Endothelial cell of umbilical vein (primary cell): ENCODE data around the gene POTEJ. TPM values are rescaled to one million over a fixed set of nuclear protein-coding genes. Genes with fewer than 3 reads are reported as not detected.
"Not testable (repeated sequence)": the region's sequence is repeated elsewhere in the genome, so short reads cannot be mapped to it uniquely, and the experiment has no call there.

ENCODE experiments used
- BruUV-seq: library from RNA; stranded (reverse); fragments of 400-500 nt; replicated peaks from 2 replicates; lab custom pipeline; 2021; lab: Mats Ljungman, UMichigan
- CTCF ChIA-PET: fragments of 300-600, 350-600 bp; sonication (Branson Sonifier 250); formaldehyde crosslinking; loops from one replicate; lab custom pipeline; 2021; ENCODE audit warnings: antibody characterized with exemption, inconsistent platforms; lab: Charles Lee
- POLR2A ChIA-PET: fragments of 300-600, 350-600 bp; sonication (Branson Sonifier 250); formaldehyde crosslinking; loops from one replicate; lab custom pipeline; 2021; ENCODE audit warnings: antibody characterized with exemption, inconsistent platforms; lab: Charles Lee
- DNase-seq: peaks from one replicate; pipeline ENCODE4 v3.0.0-alpha.2; 2011; ENCODE audit warnings: low read depth, low spot score
- FAIRE-seq: peaks from 2 replicates; lab custom pipeline; 2011; peaks lifted over from hg19 to GRCh38; lab: Jason Lieb, UNC
- H2AFZ ChIP-seq: 2 replicates; pipeline ENCODE4 v1.6.0; 2012; ENCODE audit warnings: low read depth, low read length, control low read depth, inconsistent platforms
- H3K27ac ChIP-seq: 2 replicates; pipeline ENCODE4 v1.5.1; 2011; ENCODE audit warnings: low read depth, mild to moderate bottlenecking, control low read depth, low read length, moderate library complexity; ENCODE audit not compliant: insufficient read depth
- H3K27me3 ChIP-seq, 2 experiments: 2 replicates each; pipeline versions ENCODE4 v1.6.0 to v1.6.1; 2011; ENCODE audit warnings: low read length in 2 of 2, mixed read lengths in 1 of 2; ENCODE audit not compliant: control insufficient read depth in 2 of 2, insufficient read depth in 2 of 2
- H3K36me3 ChIP-seq, 2 experiments: 2 replicates in 1 of 2; 3 replicates in 1 of 2; pipeline ENCODE4 v1.5.1; 2011; ENCODE audit warnings: low read length in 2 of 2, mild to moderate bottlenecking in 1 of 2, moderate library complexity in 1 of 2; ENCODE audit not compliant: control insufficient read depth in 2 of 2, insufficient read depth in 2 of 2; ENCODE audit errors: extremely low read depth in 1 of 2
- H3K4me1 ChIP-seq: 3 replicates; pipeline ENCODE4 v1.5.1; 2011; ENCODE audit warnings: mild to moderate bottlenecking, low read length; ENCODE audit not compliant: control insufficient read depth, insufficient read depth; ENCODE audit errors: extremely low read depth
- H3K4me2 ChIP-seq: 2 replicates; pipeline ENCODE4 v1.6.1; 2011; ENCODE audit warnings: low read length, control low read depth, mixed read lengths; ENCODE audit not compliant: insufficient read depth
- H3K4me3 ChIP-seq, 3 experiments: fragments of 200-600 bp in 1 of 3; sonication (generic), shearing (Covaris generic) in 1 of 3; replicated peaks in 1 of 3; 2 replicates each; pipeline ENCODE4 v1.5.1; 2011 to 2016; ENCODE audit warnings: control low read depth in 3 of 3, low read length in 3 of 3, mild to moderate bottlenecking in 2 of 3, inconsistent platforms in 1 of 3, low read depth in 1 of 3, moderate library complexity in 1 of 3; ENCODE audit not compliant: insufficient read depth in 1 of 3
- H3K79me2 ChIP-seq: 2 replicates; pipeline ENCODE4 v1.6.0; 2012; ENCODE audit warnings: low read length, inconsistent platforms; ENCODE audit not compliant: control insufficient read depth, insufficient read depth
- H3K9ac ChIP-seq: replicated peaks from 2 replicates; pipeline ENCODE3; 2011; ENCODE audit warnings: low read length, control low read depth; ENCODE audit not compliant: insufficient read depth; ENCODE audit errors: extremely low read depth
- H3K9me1 ChIP-seq: replicated peaks from 3 replicates; pipeline ENCODE4 v1.6.0; 2011; ENCODE audit warnings: mild to moderate bottlenecking, low read length; ENCODE audit not compliant: control insufficient read depth, insufficient read depth; ENCODE audit errors: extremely low read depth
- H3K9me3 ChIP-seq: replicated peaks from 2 replicates; pipeline ENCODE4 v1.5.1; 2012; ENCODE audit warnings: low read length, inconsistent platforms; ENCODE audit not compliant: control insufficient read depth, insufficient read depth
- H4K20me1 ChIP-seq: replicated peaks from 2 replicates; pipeline ENCODE3; 2011; ENCODE audit warnings: mild to moderate bottlenecking, low read length; ENCODE audit not compliant: control insufficient read depth, insufficient read depth; ENCODE audit errors: extremely low read depth
- dilution Hi-C: fragments of 300-500 bp; cut with MboI; formaldehyde crosslinking; loops from one replicate; pipeline ENCODE4 v1.15.0; 2019; ENCODE audit warnings: low sequenced_read_pairs; ENCODE audit not compliant: extremely low pct_ligation_motif_present
- intact Hi-C: fragments of 100-400 bp; cut with micrococcal nuclease; formaldehyde crosslinking; loops from one replicate; pipeline ENCODE4 v1.10.0; 2022
- polyA plus RNA-seq, 4 experiments: library from polyadenylated mRNA; depleted of rRNA in 3 of 4; stranded (reverse) in 3 of 4; unstranded in 1 of 4; fragments of >200 nt; gene quantifications; 2 replicates each; pipeline versions ENCODE4 v1.2.1 to v1.2.3, GENCODE V29; 2011 to 2012; ENCODE audit warnings: missing spikeins in 1 of 4
- total RNA-seq: library from RNA; stranded (reverse); gene quantifications from 2 replicates; pipeline ENCODE4 v1.2.3, GENCODE V29; 2021

Gene POTEJ
- total and polyA plus RNA-seq, 2 donors (not counting 3 experiments of a cell fraction or from before 2014, with no cell fraction given): 0.03 to 0.24 TPM

- BruUV-seq, intact Hi-C loops, H4K20me1 ChIP-seq, dilution Hi-C loops, POLR2A ChIA-PET, H3K4me1 ChIP-seq, H3K9me1 ChIP-seq, H3K79me2 ChIP-seq, H3K4me2 ChIP-seq, H3K27me3 ChIP-seq, H3K4me3 ChIP-seq, H3K27ac ChIP-seq, DNase-seq, H3K36me3 ChIP-seq, FAIRE-seq, H3K9me3 ChIP-seq, H3K9ac ChIP-seq, CTCF ChIA-PET, H2AFZ ChIP-seq: not testable (repeated sequence)
Measured at GRCh38 chr2:130609002-130609920, 2.0 kb upstream of the POTEJ start.

- H3K9me3 ChIP-seq, H3K36me3 ChIP-seq, intact Hi-C loops, dilution Hi-C loops, H3K4me3 ChIP-seq, H3K27ac ChIP-seq, H3K27me3 ChIP-seq, POLR2A ChIA-PET, H3K79me2 ChIP-seq, BruUV-seq, FAIRE-seq, CTCF ChIA-PET, H3K4me1 ChIP-seq, H3K9ac ChIP-seq, H2AFZ ChIP-seq, DNase-seq, H4K20me1 ChIP-seq, H3K4me2 ChIP-seq, H3K9me1 ChIP-seq: not testable (repeated sequence)
Measured at GRCh38 chr2:130610486-130610885, 754 bp upstream of the POTEJ start.

- H4K20me1 ChIP-seq, H3K9me1 ChIP-seq, intact Hi-C loops, H3K4me1 ChIP-seq, H3K4me3 ChIP-seq, H3K27me3 ChIP-seq, H3K4me2 ChIP-seq, H3K27ac ChIP-seq, BruUV-seq, H2AFZ ChIP-seq, H3K79me2 ChIP-seq, H3K9ac ChIP-seq, POLR2A ChIA-PET, FAIRE-seq, dilution Hi-C loops, DNase-seq, CTCF ChIA-PET, H3K9me3 ChIP-seq, H3K36me3 ChIP-seq: not testable (repeated sequence)
Measured at GRCh38 chr2:130628784-130629475, 17.7 kb downstream of the POTEJ start.

GRCh38 chr2:130638973-130639372, 27.7 kb downstream of the POTEJ start:
- CTCF ChIA-PET, H2AFZ ChIP-seq, H3K9me3 ChIP-seq, FAIRE-seq, H3K4me1 ChIP-seq, DNase-seq, intact Hi-C loops, H4K20me1 ChIP-seq, H3K27ac ChIP-seq, H3K9ac ChIP-seq, H3K79me2 ChIP-seq, POLR2A ChIA-PET, BruUV-seq, H3K27me3 ChIP-seq, H3K4me2 ChIP-seq, H3K36me3 ChIP-seq, H3K4me3 ChIP-seq, dilution Hi-C loops, H3K9me1 ChIP-seq: not testable (repeated sequence)
